GM12878 (cell line): ENCODE data around the gene C17orf50.

Experiments
- ATF7 ChIP-seq: fragments of 450-650 bp; IDR thresholded peaks from 2 replicates; pipeline ENCODE4 v1.6.1; 2016; ENCODE audit warnings: low read depth, mild to moderate bottlenecking
- CTCF ChIP-seq, 3 experiments: IDR thresholded peaks in 2 of 3; conservative IDR thresholded peaks in 1 of 3; 2 replicates each; pipeline ENCODE4 v1.5.1; 2011; ENCODE audit warnings: low read depth in 3 of 3, low read length in 3 of 3, mild to moderate bottlenecking in 3 of 3, control low read depth in 2 of 3, moderate library complexity in 2 of 3, inconsistent platforms in 1 of 3, mixed read lengths in 1 of 3; ENCODE audit not compliant: control insufficient read depth in 2 of 3, insufficient read depth in 1 of 3; ENCODE audit errors: extremely low read depth in 1 of 3
- MAX ChIP-seq: IDR thresholded peaks from 2 replicates; pipeline ENCODE4 v1.6.1; 2012; ENCODE audit warnings: low read depth, low read length, improper control_type of control experiment
- PKNOX1 ChIP-seq: fragments of 450-650 bp; IDR thresholded peaks from 2 replicates; pipeline ENCODE4 v1.6.1; 2016; ENCODE audit warnings: mild to moderate bottlenecking
- POLR2A ChIP-seq: IDR thresholded peaks from 2 replicates; pipeline ENCODE4 v1.6.1; 2011; ENCODE audit warnings: low read depth, mild to moderate bottlenecking, low read length
- RELA ChIP-seq: fragments of 450-650 bp; IDR thresholded peaks from 2 replicates; pipeline ENCODE4 v1.8.0; 2014; ENCODE audit warnings: borderline replicate concordance; ENCODE audit not compliant: partially characterized antibody
- TARDBP ChIP-seq: IDR thresholded peaks from 2 replicates; pipeline ENCODE4 v1.6.1; 2016; ENCODE audit warnings: borderline replicate concordance
- ZNF24 ChIP-seq: fragments of 450-650 bp; IDR thresholded peaks from 2 replicates; pipeline ENCODE4 v1.6.1; 2017; ENCODE audit warnings: antibody characterized with exemption, mild to moderate bottlenecking

- no peak for TF ChIP-seq CTCF (IDR thresholded peaks at IDR 0.05 in 2 of 3, conservative IDR thresholded peaks at IDR 0.05 in 1 of 3; ENCODE audit: control insufficient read depth in 2 of 3, extremely low read depth in 1 of 3, insufficient read depth in 1 of 3, low read depth in 3 of 3, low read length in 3 of 3)
- no peak for TF ChIP-seq TARDBP
- TF ChIP-seq MAX: no peak
- no peak for TF ChIP-seq RELA
- no peak for TF ChIP-seq ZNF24
- no peak for TF ChIP-seq POLR2A
- TF ChIP-seq PKNOX1: no peak
- no peak for TF ChIP-seq ATF7
Measured at GRCh38 chr17:35745246-35745645, 15.4 kb upstream of the C17orf50 start.
